AG04449 (cell line): Measurements from ENCODE around the gene SLAIN2.

Source experiments
- CTCF ChIA-PET: fragments of 350-600 bp; formaldehyde crosslinking; extraction: SDS; loops from one replicate; lab custom pipeline; 2021; ENCODE audit warnings: antibody characterized with exemption; lab: Yijun Ruan, JAX
- POLR2A ChIA-PET: fragments of 400-600, 350-600 bp; formaldehyde crosslinking; extraction: SDS; loops from one replicate; lab custom pipeline; 2020; ENCODE audit warnings: antibody characterized with exemption, inconsistent platforms; lab: Yijun Ruan, JAX
- DNase-seq: peaks from one replicate; pipeline ENCODE4 v3.0.0-alpha.2; 2010; ENCODE audit warnings: low read depth, low spot score
- H3K4me3 ChIP-seq: 2 replicates; pipeline ENCODE4 v1.5.1; 2011; ENCODE audit warnings: low read depth, mild to moderate bottlenecking, control low read depth, low read length
- CTCF ChIP-seq: IDR thresholded peaks from one replicate; pipeline ENCODE4 v1.5.1; 2011; ENCODE audit warnings: mild to moderate bottlenecking, moderate library complexity, low read length, control low read depth, inconsistent platforms; ENCODE audit not compliant: insufficient read depth; ENCODE audit errors: missing control alignments

The SLAIN2 gene

GRCh38 chr4:48352793-48353192 is 11.5 kb downstream of the SLAIN2 start:
- no peak for DNase-seq
- CTCF ChIA-PET = interaction anchor here (0.7 to 1.7 kb wide), 2 partner anchors 11 to 13 kb away, joined by 3 to 5 read pairs; no protein-coding TSS in a partner anchor

GRCh38 chr4:48356355-48356754 is 15.0 kb downstream of the SLAIN2 start:
- CTCF ChIA-PET = no interaction called here
- no peak overlapping the region for H3K4me3 ChIP-seq
- no peak for TF ChIP-seq CTCF
- DNase-seq = no peak
- POLR2A ChIA-PET = interaction anchor here (0.6 kb wide), 1 partner anchor 8 kb away, joined by 3 read pairs; no protein-coding TSS in a partner anchor

More at GRCh38 chr4:48352793-48353192, 11.5 kb downstream of the SLAIN2 start:
- POLR2A ChIA-PET = no interaction called here
- H3K4me3 ChIP-seq = no peak overlapping the region
- TF ChIP-seq CTCF = no peak

DNA sequence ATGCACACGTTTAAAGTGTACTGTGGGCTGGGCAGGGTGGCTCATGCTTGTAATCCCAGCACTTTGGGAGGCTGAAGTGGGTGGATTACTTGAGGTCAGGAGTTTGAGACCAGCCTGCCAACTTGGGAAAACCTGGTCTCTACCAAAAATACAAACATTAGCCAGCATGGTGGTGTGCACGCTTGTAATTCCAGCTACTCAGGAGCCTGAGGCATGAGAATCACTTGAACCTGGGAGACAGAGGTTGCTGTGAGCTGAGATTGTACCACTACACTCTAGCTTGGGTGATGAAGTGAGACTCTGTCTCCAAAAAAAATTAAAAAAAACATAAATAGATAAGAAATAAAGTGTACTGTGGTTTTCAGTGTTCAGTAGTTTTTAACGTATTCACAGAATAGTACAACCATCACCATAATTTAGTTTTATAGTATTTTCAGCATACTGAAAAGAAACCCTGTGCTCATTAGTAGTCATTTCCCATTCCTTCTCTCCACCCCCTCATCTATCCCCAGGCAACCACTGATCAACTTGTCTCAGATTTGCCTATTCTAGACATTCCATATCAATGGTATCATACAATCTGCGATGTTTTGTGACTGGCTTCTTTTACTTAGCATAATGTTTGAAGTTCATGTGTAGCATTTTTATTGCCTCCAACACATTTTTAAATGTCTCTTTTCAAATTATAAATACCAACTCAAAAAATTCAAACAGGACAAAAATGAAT is 19.1 kb downstream of the SLAIN2 start:
- CTCF ChIA-PET = interaction anchor here (1.0 to 1.2 kb wide), 3 partner anchors 10 to 185 kb away, joined by 3 to 5 read pairs (median 3); no protein-coding TSS in a partner anchor
- no peak for TF ChIP-seq CTCF
- H3K4me3 ChIP-seq = no peak overlapping the region; the same call in 1 of the 2 replicates
- POLR2A ChIA-PET = no interaction called here
- peak; percentile 56 for DNase-seq

GRCh38 chr4:48361012-48361400 is 19.7 kb downstream of the SLAIN2 start:
- no peak overlapping the region for H3K4me3 ChIP-seq
- POLR2A ChIA-PET = no interaction called here
- TF ChIP-seq CTCF = no peak
- CTCF ChIA-PET = interaction anchor here (0.8 to 1.2 kb wide), 4 partner anchors 9 to 184 kb away, joined by 3 to 5 read pairs (median 3); partner anchors contain the start of gene SLAIN2
- no peak for DNase-seq

DNA sequence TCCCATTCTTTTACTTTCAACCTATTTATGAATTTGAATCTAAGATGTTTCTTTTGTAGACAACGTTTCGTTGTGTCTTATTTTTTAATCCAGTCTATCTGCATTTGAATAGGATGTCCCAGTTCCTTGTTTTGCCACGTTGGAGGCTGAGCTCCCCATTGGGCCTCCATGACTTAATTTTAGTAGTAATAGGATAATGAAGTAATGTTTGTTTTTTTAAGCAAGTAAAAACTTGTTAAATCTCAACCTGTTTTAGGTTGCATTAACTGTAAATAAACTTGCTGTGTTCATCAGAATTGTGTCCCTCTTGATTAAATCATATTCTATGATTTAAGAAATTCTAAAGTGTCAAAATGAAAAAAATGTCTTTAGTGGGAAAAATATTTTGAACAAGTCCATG is 25.3 kb downstream of the SLAIN2 start:
- TF ChIP-seq CTCF = no peak
- no peak for DNase-seq
- H3K4me3 ChIP-seq = no peak overlapping the region
- ChIA-PET POLR2A (no interaction called here), CTCF (no interaction called here)

DNA sequence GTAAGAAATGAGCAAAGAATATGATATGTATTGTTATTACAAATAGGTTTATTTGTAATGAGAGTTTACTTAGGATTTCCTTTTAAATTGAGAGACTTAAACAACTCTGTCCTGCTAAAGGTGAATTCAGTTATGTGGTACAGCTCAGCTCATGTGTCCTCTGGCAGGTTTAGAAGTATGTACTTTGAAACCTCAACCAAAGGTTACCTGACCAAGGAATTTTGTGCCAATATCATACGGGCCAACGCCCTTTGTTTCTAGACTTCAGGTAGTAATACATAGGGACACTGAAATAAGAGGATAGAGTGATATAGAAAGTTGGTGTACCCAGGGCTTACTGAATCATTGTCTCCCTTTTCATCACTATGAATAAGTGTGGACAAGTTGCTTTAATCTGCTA is 25.7 kb downstream of the SLAIN2 start:
- no peak for DNase-seq
- CTCF ChIA-PET = no interaction called here
- no peak for TF ChIP-seq CTCF

More for the DNA sequence above, 25.7 kb downstream of the SLAIN2 start:
- POLR2A ChIA-PET = no interaction called here
- no peak overlapping the region for H3K4me3 ChIP-seq
